IPS-20b (cell line): Measurements from ENCODE around the gene CACNB4.
"Not testable (repeated sequence)": the region's sequence is repeated elsewhere in the genome, so short reads cannot be mapped to it uniquely, and the experiment has no call there.

ENCODE experiments used
- H3K27ac ChIP-seq: one replicate; pipeline ENCODE4 v1.5.1; 2013; ENCODE audit warnings: low read length
- H3K27me3 ChIP-seq: 2 replicates; pipeline ENCODE4 v1.6.1; 2013; ENCODE audit warnings: mild to moderate bottlenecking, low read length, inconsistent platforms; ENCODE audit not compliant: insufficient read depth
- H3K36me3 ChIP-seq: 2 replicates; pipeline ENCODE4 v1.6.1; 2013; ENCODE audit warnings: low read depth, mild to moderate bottlenecking, inconsistent platforms, low read length, moderate library complexity; ENCODE audit not compliant: insufficient read depth
- H3K4me1 ChIP-seq: 2 replicates; pipeline ENCODE4 v1.6.1; 2013; ENCODE audit warnings: mild to moderate bottlenecking, control low read depth, inconsistent platforms, low read length, moderate library complexity; ENCODE audit not compliant: insufficient read depth
- H3K4me3 ChIP-seq: 2 replicates; pipeline ENCODE4 v1.5.1; 2013; ENCODE audit warnings: mild to moderate bottlenecking, low read length, inconsistent platforms
- H3K9ac ChIP-seq: 2 replicates; pipeline ENCODE4 v1.6.1; 2013; ENCODE audit warnings: low read depth, mild to moderate bottlenecking, inconsistent platforms, low read length, moderate library complexity
- H3K9me3 ChIP-seq: 2 replicates; pipeline ENCODE4 v1.6.1; 2013; ENCODE audit warnings: mild to moderate bottlenecking, low read depth, low read length, inconsistent platforms; ENCODE audit not compliant: insufficient read depth

The CACNB4 gene

DNA sequence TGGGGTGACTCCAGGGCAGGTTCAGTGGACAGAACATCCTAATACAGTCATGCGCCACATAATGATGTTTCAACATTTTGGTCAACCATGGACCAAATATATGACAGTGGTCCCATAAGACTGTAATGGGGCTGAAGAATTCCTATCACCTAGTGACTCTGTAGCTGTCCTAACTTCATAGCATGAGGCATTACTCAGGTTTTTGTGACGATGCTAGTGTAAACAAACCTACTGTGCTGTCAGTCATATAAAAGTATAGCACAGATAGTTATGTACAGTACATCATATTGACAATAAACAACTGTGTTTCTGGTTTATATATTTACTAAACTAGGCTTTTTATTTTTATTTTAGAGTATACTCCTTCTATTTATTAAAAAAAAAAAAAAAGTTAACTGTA lies 87.1 kb downstream of the CACNB4 start:
- no peaks in the 10 kb centered on the region for H3K9me3 ChIP-seq
- H3K4me3 ChIP-seq: no peak overlapping the region
- H3K27me3 ChIP-seq: no peaks in the 10 kb centered on the region
- H3K9ac ChIP-seq: no peak overlapping the region
- no peaks in the 10 kb centered on the region for H3K36me3 ChIP-seq
- no peak overlapping the region for H3K27ac ChIP-seq
- no peaks in the 10 kb centered on the region for H3K4me1 ChIP-seq

GRCh38 chr2:152005607-152006006 lies 93.2 kb downstream of the CACNB4 start:
- Histone ChIP-seq H3K9ac (no peak overlapping the region), H3K9me3 (no peaks in the 10 kb centered on the region), H3K27me3 (no peaks in the 10 kb centered on the region), H3K4me1 (peaks cover 4% of the 10 kb centered on the region; the same call in 1 of the 2 replicates), H3K27ac (no peak overlapping the region), H3K4me3 (no peak overlapping the region), H3K36me3 (no peaks in the 10 kb centered on the region)

DNA sequence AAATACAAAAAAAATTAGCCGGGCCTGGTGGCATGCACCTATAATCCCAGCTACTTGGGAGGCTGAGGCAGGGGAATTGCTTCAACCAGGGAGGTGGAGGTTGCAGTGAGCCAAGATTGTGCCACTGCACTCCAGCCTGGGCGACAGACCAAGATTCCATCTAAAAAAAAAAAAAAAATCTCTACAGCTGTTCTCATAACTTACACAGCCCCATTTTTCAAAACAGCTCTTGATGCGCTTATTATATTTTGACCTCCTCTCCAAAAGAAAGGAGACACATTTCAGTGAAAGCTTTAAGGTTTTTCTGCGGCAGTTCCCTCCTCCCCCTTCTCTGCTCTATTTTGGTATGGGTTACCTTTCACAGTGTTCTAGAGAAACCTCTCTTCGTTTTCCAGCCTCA lies 95.6 kb downstream of the CACNB4 start:
- not testable (repeated sequence) for H3K9me3 ChIP-seq, H3K9ac ChIP-seq

GRCh38 chr2:151999053-151999452 lies 99.8 kb downstream of the CACNB4 start:
- Histone ChIP-seq H3K4me3 (no peak overlapping the region), H3K9me3 (no peaks in the 10 kb centered on the region), H3K9ac (no peak overlapping the region), H3K27me3 (no peaks in the 10 kb centered on the region), H3K4me1 (peaks cover 7% of the 10 kb centered on the region; the same call in 1 of the 2 replicates), H3K27ac (no peak overlapping the region), H3K36me3 (no peaks in the 10 kb centered on the region)

More for the DNA sequence above, 95.6 kb downstream of the CACNB4 start:
- not testable (repeated sequence) for H3K27ac ChIP-seq, H3K36me3 ChIP-seq, H3K27me3 ChIP-seq, H3K4me3 ChIP-seq, H3K4me1 ChIP-seq

DNA sequence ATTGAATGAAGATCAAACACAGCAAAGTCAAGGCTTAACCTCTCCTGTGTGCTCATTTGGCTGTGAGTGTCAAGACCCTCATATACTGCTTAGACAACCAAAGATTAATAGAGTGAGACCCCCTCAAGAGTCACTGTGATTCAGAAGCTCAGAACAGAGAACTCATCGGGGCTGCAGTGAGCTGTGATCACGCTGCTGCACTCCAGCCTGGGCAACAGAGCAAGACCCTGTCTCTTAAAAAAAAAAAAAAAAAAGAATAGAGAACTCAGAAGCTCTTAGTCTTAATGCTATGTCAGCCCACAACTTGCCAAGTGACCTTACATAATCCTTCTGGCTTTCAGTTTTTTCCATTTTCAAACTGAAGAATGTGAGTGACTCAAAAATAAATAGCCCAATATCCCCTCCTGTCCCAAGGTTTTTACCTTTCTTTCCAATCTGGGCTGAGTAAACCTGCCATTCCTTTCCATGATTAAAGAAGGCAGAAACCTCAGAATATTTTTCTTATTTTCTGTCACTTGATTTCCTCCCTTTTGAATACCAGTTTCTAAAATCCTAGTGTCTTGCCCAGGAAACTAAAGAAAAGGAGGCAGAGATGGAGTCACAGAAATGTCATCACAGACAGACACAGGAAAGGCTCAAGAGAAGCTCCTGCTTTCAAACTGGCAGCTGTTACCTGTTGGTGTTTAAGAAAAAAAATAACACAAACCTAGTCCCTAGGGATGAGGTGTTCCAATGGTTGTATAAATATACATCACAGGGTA lies 102.4 kb downstream of the CACNB4 start:
- Histone ChIP-seq H3K4me3 (no peak overlapping the region), H3K27me3 (no peaks in the 10 kb centered on the region), H3K4me1 (peaks cover 5% of the 10 kb centered on the region; the same call in 1 of the 2 replicates), H3K9ac (no peak overlapping the region), H3K9me3 (no peaks in the 10 kb centered on the region), H3K27ac (no peak overlapping the region), H3K36me3 (no peaks in the 10 kb centered on the region)

- no peaks in the 10 kb centered on the region for H3K9me3 ChIP-seq
- H3K4me1 ChIP-seq: no peaks in the 10 kb centered on the region; the same call in 1 of the 2 replicates
- no peaks in the 10 kb centered on the region for H3K27me3 ChIP-seq
- H3K9ac ChIP-seq: no peak overlapping the region
- H3K4me3 ChIP-seq: no peak overlapping the region
- H3K36me3 ChIP-seq: no peaks in the 10 kb centered on the region
- H3K27ac ChIP-seq: no peak overlapping the region
Observed at GRCh38 chr2:151995161-151995557, 103.7 kb downstream of the CACNB4 start.

DNA sequence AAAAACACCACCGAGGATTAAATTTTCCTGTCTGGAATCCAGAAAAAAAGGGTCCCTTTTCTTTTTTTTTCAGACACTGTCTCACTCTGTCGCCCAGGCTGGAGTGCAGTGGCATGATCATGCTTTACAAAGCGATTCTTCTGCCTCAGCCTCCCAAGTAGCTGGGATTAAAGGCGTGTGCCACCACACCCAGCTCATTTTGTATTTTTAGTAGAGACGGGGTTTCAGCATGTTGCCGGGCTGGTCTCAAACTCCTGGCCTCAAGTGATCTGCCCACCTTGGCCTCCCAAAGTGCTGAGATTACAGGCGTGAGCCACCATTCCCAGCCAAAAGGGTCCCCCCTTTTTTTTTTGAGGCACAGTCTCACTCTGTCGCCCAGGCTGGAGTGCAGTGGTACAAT lies 104.7 kb downstream of the CACNB4 start:
- H3K9ac ChIP-seq, H3K27me3 ChIP-seq, H3K9me3 ChIP-seq, H3K36me3 ChIP-seq, H3K27ac ChIP-seq, H3K4me1 ChIP-seq, H3K4me3 ChIP-seq: not testable (repeated sequence)

DNA sequence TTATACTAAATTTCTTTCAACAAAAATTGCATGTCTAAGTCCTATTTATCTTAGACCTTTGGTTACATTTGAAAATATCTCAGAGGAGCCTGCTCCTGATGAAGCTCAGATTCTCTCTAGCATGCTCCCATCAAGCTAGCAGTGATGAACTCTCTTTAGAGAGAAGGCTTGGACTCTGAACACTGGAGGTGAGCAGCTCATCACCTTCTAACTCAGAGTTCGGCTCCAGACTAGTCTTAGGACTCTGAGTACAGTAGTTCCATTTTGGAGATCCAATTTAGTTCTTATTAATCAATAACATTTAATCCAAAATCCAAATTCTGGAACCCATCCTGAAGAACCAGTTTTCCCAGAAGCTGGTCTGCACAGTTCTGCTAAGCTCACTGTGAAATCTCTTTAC lies 107.8 kb downstream of the CACNB4 start:
- no peaks in the 10 kb centered on the region for H3K9me3 ChIP-seq
- H3K4me1 ChIP-seq: no peaks in the 10 kb centered on the region; the same call in 1 of the 2 replicates
- H3K27me3 ChIP-seq: no peaks in the 10 kb centered on the region
- no peak overlapping the region for H3K27ac ChIP-seq
- no peak overlapping the region for H3K4me3 ChIP-seq
- no peak overlapping the region for H3K9ac ChIP-seq
- no peaks in the 10 kb centered on the region for H3K36me3 ChIP-seq

DNA sequence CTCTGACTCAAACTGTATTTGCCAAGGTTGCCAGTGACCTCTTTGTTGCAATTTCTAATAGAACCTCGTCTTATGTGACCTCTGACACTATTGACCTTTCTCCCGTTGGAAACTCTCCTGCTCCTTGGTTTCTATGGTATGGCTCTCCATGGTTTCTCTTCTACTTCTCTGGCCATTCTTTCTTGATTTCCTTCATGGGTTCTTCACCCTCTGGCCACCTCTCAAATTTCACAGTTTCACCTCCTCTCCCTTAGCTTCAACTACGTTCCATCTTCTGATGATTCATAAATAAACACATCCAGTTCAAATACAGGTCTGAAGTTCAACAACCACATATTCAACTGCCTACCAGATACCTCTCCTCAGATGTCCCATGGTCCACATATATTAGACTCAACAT lies 109.5 kb downstream of the CACNB4 start:
- no peak overlapping the region for H3K4me3 ChIP-seq
- no peaks in the 10 kb centered on the region for H3K9me3 ChIP-seq
- no peak overlapping the region for H3K27ac ChIP-seq
- no peaks in the 10 kb centered on the region; the same call in 1 of the 2 replicates for H3K4me1 ChIP-seq
- no peaks in the 10 kb centered on the region for H3K36me3 ChIP-seq
- H3K27me3 ChIP-seq: no peaks in the 10 kb centered on the region
- H3K9ac ChIP-seq: no peak overlapping the region

GRCh38 chr2:151987484-151987883 lies 111.4 kb downstream of the CACNB4 start:
- Histone ChIP-seq H3K27ac (no peak overlapping the region), H3K9me3 (no peaks in the 10 kb centered on the region), H3K9ac (no peak overlapping the region), H3K36me3 (no peaks in the 10 kb centered on the region), H3K27me3 (no peaks in the 10 kb centered on the region), H3K4me3 (no peak overlapping the region), H3K4me1 (no peaks in the 10 kb centered on the region; the same call in 1 of the 2 replicates)

DNA sequence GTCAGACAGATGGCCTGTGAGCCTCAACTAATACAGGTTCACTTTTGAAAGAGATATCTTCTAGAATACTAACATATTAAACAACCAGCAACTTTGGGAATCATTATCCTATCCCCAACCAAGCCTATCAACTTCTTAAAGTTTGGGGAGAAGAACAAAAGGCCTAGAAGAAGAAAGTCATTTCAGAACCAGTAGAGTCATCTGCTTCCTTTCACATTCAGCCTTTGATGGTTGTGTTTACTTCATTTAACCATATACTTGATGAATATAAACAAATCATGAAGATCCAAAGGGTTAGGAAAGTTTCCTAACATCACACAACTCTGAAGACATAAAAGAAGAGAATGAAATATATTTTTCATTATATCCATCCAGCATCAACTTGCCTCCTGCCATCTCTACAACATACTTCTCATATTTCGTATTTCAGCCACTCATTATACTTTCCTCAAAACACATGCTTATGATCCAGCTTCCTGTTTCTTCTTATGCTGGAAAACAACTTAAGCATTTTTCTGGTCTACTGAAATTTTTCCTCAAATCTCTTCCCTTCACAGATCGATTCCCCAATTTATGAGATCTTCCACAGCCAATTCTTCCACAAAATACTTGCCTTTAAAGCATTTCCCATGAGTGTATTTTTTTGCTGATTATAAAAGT lies 114.3 kb downstream of the CACNB4 start:
- Histone ChIP-seq H3K9ac (no peak overlapping the region), H3K36me3 (no peaks in the 10 kb centered on the region), H3K4me3 (no peak overlapping the region), H3K27ac (no peak overlapping the region), H3K27me3 (no peaks in the 10 kb centered on the region), H3K4me1 (no peaks in the 10 kb centered on the region), H3K9me3 (no peaks in the 10 kb centered on the region)

DNA sequence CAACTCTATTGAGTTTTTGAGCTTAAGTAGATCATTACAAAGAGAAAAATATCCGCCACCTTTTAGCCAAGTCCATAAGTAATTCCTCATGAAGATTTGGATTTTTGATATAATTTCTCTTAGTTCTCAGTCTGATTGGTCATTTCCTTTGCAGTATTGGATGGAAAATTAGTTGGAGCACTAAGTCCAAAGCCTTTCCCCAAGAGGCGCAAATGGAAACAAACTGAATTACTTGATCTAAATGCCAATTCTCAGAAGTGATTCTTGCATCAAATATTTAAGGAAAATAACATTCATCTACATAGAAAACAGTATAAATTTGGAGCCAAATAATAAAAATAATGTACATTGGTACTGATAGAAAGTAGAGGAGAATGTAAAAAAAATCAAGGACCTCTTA lies 115.6 kb downstream of the CACNB4 start:
- Histone ChIP-seq H3K9me3 (no peaks in the 10 kb centered on the region), H3K4me3 (no peak overlapping the region), H3K27me3 (no peaks in the 10 kb centered on the region), H3K4me1 (no peaks in the 10 kb centered on the region), H3K27ac (no peak overlapping the region), H3K9ac (no peak overlapping the region), H3K36me3 (no peaks in the 10 kb centered on the region)
